HG02798 (cell line): ENCODE data around the gene ADD3.
A peak's percentile ranks its signal among the peaks of the same experiment; 100 is the strongest.

Experiments used
- ATAC-seq: cut with Tn5 transposase; IDR thresholded peaks from one replicate; pipeline ENCODE4 v1.9.1; 2021; ENCODE audit warnings: mild to moderate bottlenecking; ENCODE audit not compliant: unreplicated experiment, poor library complexity

The ADD3 gene

DNA sequence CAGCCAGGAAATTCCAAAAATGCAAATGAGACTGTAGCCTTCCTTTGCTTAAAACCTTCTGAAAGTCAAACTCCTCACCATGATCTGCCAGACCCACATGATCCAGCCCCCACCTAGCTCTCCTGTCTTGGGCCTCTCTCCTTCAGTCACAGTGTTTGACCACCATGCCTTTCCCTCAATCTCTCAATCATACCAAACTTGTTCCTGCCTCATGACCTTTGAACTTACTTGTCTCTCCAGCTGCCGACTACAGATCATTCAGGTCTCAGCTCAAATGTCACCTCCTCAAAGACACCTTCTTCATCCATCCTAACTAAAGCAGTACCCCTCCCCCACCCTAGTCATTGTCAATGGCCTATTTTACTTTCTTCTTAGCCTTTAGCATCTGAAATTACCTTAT, 9.3 kb upstream of the ADD3 start:
- no peak for ATAC-seq

DNA sequence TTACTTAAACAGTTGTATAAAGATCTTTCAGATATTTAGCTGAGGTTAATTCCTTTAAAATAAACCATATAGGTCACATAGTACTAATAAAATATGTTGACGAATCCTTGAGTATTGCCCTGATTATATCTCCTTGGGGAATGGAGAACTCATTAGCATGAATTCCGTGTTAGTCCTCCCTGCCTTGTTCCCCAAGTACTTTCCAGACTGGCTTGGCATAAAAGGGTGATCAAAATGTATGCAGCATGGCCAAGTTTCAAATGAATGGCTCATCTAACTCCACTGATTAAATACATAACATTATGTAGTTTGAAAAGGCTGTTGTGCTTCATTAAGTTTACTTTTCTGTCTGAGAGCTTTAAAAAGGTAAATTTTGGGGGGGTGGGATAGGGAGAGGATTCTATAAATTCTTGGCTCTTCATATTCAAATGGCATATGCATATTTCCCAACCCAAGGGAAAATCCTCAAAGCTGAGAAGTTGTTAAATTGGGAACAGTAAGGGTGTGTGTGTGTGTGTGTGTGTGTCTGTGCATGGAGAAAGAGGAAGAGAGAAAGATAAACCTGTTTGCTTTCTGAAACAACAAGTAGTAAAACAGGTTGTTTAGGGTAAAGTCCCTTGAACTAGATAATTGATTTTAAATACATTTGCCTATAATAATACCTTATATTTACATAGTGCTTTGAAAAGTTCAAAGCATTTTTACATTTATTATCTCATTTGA, 4.8 kb upstream of the ADD3 start:
- no peak for ATAC-seq

DNA sequence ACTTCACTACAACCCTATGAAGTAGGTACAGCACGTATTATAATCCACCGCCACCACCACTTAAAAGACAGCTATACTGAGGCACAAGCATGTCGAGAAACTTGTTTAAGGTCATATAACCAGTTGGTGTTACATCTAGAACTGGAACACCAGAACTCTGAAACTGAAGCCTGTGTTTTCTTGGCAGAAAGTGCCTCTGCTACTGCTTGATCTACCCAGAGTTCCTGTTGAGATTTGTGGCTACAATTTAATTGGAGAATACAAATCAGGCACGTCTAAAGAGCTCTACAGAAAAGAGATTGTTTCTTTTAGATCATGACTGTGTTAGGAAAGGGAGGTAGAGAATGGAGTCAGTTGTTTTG, 4.3 kb upstream of the ADD3 start:
- no peak for ATAC-seq

DNA sequence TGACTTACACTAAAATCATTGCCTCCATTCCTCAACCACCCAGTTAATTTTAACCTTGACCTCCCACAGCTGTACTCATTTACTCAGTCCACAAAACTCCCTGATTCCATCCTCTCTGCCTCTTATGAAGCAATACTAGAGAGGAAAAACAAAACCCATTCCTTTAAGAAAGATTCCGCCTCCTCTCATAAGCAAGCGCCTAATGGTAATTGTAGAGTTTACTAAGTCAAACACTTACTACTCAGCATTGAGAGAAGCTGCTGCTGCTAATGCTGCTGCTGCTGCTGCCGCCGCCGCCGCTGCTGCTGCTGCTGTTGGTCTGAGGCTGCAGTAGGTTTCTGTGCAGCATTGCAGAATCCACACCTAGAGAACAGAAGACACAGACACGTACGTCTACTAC, 2.1 kb upstream of the ADD3 start:
- no peak for ATAC-seq

DNA sequence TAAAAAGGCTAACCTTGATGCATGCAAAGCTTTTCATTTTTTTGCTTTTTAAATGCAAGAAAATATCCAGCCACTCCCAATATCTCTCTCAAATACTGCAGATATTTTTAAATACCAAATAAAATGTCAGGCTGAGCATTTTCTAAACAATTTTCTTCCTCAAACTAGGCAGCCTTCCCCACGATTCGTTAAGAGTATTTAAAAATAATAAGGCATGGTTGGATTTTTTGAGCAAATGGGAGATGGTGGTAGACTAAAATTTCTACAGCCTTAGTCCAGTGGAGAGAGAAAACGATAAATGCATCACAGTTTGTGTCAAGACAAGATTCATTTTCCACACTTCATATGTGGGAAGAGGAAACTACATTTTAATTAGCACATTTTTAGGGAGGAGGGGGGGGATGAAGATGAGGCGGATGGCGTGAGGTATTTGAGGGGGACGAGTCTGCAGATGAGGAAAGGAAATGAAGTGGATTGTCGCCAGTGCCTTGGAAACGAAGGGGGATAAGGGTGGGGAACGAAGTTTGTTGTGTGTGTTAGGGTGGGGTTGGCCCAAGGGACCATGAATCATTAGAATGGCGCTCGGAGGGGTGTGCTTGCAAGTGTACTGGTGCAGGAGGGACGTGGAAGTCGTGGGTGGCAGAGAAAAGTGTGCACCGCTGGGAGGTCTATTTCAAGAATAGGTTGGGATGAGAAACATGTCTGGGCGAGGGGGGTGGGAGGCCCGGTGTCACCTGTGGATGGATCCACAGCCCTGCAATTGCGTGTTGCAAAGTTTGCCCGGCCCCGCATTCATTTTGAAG, 1.2 kb upstream of the ADD3 start:
- no peak for ATAC-seq

DNA sequence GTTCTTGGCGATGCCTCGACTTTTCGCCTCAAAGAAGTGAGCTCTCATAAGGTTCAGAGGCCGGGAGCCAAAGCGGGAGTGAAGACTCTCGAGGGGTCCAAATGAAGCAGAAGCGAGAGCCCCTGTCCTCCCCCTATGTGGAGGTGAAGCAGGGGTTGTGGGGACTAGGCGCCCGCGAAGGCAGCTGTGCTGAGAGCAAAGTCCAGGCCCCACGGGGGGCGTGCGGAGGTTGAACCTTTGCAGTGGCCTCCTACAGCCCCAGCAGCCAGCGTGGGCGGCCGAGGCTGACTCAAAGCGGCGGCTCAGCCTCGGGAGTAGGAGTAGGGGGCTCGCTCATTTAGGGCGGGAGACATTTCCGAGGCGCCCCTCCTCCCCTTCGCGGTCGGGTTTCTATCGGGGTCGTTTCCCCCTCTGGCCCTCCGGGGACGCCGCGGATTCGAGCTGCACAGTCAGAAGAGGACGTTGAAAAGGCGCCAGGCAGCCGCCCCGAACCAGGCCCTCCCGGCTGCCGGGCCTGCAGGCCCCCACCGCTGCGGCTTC, 553 bp upstream of the ADD3 start:
- ATAC-seq = peak; percentile 43

DNA sequence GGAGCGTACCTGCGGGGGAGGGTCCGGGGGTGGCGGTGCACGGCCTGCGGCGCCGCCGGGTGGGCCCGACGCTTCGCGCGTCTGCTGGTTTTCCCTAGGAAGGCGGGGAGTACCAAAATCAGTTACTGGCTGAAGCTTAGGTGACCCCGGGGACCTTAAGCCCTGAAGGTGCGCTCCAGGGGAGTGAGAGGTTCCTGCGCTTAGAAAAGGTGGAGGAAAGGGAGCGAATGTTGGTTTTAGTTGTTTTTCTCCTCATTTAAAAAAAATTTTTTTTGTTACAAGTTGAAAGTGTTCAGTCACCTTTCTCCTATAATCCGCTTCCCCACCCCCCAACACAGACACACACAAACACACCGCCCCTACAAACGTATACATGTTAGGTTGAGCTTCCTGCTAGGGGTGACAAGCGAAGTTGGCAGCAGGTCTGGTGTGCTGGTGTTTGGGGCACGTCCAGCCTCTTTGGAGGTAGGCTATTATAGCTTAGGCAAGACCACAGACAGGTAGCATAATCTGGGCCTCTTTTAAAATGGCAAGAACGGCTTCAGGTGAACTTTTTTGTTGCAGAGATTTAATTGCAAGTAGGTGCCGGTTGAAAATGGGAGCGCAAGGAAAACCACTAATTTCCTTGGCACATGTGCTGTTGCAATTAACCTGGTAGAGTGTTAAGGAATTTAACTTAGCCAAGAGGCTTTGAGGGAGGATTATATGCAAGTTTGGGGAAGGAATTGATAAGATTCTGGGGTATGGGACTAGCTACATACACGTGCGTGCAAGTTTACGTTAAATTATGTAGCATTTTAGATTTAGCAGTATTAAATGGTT, 945 bp downstream of the ADD3 start:
- peak; percentile 25 for ATAC-seq

DNA sequence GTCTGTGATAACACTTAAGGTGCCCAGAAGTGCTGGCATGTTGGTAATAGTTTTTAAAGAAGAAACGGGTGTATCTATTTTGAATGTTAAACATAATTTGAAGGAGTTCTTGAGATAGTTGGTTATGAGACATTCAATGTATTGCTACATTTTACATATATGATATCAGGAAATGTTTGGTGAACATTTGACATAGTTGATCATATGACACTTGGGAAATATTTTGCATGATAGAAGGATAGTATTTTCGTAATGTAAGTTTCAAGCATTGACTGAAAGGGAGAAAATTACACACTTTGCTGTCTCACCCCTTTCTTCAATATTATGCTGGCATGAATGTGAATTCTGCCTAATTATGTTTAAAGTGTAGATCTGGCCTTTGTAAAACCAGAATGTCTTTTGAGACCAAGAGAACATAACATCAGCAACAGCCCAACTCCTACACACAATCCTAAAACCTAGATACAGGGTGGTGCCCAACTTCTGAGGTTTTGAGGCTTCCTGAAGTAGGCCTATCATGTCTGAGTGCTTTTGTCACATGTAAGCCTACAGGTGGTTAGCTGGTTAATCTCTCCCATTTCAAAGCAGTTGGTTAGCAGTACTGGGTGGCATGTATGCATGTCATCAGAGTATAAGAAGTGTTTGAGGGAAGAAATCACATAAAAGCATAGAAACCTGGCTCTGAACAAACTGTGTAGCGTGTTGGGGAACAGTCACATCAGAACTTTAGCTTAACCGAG, 2.1 kb downstream of the ADD3 start:
- peak; percentile 28 for ATAC-seq

DNA sequence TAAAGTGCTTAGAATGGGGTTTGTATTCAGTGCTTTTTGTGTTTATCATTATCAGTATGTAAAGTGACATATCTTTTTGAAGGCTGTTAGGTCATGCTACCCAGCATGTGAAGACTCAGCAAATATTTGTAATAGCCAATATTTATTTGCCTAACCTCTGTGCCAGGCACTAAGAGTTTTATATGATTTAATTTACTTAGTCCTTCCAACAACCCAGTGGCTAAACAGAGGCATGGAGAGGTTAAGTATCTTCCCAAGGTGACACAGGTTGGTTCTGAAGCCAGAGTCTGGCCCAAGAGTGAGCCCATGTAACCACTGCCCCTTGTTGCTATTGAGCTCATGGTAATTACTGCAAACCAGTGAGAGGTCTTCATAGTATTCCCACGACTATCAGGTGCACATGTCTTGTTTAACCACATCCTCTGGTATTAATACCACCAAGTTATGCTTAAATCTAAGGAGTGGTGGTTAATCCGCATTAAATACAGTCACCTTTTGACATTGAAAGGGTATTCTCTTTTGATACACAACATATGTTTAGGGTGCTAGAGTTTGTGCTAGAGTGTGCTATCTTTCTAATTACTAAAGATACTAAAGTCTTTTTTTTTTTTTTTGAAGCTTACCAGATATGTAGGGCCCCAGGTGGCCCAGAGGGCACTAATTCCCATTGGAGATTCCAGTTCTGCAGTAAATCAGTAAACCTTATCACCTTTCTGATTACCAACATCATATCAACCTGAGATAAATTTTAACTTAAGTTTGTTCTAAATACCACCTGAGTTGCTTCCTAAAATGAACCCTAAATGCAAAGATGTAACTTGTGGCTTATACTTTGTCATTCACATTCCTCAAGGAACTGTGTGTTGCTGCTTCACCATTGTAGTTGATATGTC, 2.9 kb downstream of the ADD3 start:
- no peak for ATAC-seq

DNA sequence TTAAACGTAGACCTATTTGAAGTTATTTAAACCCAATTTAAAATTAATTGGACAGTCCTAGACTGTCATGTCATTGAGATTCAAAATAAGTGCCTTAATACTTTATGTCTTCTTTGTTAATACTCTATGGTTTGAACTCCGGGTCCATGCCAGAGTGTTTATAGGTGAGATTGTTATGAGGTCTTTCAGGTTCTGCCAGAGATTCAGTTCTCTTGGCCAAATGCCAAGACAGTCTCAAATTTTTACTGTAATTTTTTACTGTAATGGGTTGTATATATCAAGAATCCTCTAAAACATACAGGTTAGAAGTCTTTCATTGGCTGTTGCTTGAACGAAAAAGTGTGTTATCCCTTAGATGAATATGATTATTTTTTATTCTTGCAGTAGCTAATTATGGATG, 3.9 kb downstream of the ADD3 start:
- no peak for ATAC-seq

DNA sequence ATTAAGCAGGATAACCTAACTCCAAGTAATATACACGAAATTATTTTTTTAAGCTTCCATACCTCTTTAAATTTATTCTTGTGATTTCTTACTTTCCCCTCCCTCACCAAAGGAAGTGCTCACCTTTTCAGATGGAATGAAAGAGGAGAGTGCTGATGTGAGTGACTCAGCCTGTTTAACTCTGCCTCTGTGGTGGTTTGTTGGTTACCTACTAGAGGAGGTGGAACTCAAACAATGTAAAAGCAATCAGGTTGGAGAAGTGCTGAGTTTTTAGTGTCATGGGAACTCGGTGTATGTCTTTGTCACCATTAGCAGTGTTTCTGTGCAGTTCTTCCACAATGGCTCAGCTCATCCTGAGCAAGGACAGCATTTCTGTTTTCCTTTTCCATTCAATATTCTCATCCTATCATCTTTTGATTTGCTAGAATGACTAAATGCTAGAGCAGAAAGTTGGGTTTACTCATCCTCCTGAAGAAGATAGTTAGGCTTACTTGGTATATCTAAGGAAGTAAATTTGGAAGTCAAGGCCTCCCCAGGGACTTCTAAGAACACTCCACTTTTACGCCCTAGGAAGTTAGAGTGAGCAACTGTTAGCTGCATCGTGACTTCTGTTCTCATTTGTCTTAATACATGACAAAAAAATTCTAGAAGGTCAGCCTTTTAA, 6.0 kb downstream of the ADD3 start:
- no peak for ATAC-seq

DNA sequence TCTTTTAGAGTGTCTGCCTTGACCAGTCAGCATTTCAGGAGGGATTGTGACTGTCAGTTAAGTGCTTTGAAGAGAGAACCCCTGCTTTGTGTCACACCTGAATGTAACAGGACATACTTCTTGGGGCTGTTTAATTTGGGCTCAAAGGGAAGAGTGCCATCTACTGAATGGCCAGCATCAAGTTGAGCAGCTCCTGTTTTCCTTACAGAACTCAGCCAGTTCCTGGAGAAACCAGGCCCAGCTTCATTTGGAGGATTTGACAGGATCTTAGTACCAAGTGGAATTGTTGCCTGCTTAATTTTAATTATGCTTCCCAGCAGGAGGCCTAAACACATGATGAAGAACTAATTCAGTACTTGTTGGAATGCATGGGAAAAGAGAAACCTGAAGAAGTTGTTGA, 8.3 kb downstream of the ADD3 start:
- ATAC-seq = no peak

DNA sequence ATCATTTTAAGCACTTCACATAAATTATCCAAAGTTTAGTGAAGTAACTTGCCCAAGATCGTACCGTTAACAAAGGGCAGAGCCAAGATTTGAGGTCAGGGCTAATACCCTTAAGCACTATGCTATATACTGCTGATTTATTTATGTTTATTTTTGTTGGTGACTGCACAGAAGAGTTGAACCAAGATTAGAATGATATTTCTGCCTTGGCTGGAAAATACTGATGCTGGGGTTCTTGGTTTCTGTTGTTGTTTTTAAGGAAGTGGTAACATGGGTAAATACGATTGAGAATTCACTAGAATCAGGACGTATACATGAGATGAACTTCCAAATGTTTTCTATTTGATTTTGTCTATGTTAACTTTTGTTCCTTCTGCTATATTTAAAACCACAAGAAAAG, 9.3 kb downstream of the ADD3 start:
- no peak for ATAC-seq

DNA sequence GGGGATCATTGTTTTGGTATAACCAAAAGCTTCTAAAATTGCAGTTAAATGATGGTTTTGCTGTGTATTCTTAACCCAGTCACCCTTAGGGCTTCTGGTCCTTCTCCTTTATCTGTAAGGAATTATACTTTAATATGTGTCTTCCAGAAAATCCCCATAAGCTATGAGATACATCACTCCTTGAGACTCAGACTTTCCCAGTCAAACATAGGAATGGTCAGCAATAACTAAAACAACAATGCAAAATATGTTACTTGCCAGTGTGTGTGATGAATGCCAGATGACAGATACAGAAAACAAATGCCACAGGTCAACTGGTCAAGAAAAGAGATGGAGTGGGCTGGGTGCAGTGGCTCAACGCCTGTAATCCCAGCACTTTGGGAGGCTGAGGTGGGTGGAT, 10.1 kb downstream of the ADD3 start:
- no peak for ATAC-seq

DNA sequence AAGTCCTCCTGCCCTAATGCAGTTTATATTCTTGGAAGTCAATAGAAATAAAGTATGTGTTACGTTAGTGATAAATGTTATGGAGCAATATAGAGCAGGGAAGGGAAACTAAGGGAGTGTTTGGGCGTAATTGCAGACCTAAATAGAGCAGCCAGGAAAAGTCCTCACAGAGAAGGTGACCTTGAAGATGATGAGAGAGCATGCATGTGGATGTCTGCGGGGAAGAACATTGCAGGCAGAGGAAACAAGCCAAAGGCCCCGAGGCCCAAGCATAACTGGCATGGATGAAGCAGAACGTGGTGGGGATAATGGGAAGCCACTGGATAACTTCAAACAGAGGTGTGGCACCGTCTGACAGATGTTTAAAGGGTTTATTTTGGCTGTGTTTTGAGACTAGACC, 12.5 kb downstream of the ADD3 start:
- no peak for ATAC-seq

DNA sequence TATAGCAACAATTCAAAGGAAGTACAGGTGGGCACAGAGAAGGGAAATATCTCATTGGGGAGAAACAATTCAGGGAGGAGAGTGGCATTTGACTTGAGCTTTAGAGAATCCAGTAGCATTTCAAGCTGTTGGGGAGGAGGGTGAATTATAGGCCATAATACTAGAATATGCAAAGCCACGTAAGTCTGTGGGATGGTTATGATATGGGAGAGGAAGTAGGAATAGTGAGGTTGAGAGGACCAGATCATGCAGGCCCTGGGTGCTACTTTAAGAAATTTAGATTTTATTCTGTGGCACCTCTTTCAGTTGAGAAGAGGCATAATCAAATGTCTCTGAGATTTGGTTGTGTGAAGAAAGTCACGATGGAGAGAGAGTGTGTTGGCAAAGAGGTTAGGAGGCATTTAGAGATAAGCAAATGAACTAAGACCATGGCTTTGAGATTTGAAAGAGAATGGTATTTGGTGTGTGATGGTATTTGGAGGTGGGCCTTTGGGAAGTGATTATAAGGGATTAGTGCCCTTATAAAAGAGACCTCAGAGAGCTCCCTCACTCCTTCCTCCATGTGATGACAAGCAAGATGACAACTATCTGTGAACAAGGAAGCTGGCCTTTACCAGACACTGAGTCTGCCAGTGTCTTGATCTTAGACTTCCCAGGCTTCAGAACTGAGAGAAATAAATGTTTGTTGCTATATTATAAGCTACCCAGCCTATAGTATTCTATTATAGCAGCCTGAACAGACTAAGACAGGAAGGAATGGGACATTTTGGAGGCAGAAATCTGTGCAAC, 15.1 kb downstream of the ADD3 start:
- ATAC-seq = no peak

DNA sequence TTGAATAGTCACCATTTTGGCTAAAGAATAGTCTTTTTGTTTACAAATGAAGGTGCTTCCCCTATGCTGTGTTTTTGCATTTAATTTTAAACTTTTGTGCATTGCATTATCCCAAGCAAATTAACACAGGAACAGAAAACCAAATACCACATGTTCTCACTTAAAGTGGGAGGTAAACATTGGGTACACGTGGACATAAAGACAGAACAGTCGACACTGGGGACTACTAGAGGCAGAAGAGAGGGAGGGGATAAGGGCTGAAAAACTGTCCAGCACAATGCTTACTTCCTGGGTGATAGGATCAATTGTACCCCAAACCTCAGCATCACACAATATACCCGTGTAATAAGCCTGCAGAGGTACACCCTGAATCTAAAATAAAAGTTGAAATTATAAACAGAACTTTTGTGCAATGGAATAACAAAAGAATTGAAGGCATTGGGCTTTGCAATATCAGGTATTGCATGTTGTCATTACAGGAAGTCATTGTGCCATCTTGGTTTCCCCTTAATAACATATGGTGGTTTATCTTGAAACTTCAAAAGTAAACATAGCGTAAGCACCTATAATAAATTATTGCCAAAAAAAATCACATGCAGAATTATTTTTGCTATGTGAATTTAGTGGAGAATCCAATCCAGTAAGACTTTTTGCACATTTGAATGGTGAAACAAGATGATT, 16.1 kb downstream of the ADD3 start:
- ATAC-seq = no peak
